ENCODE results near the gene ZNF513. TPM values are rescaled to one million over a fixed set of nuclear protein-coding genes. Genes with fewer than 3 reads are reported as not detected.

ZNF513 gene
- total and polyA plus RNA-seq, 8 donors: 12.8 to 18.8 (median 16.4) TPM

DNA sequence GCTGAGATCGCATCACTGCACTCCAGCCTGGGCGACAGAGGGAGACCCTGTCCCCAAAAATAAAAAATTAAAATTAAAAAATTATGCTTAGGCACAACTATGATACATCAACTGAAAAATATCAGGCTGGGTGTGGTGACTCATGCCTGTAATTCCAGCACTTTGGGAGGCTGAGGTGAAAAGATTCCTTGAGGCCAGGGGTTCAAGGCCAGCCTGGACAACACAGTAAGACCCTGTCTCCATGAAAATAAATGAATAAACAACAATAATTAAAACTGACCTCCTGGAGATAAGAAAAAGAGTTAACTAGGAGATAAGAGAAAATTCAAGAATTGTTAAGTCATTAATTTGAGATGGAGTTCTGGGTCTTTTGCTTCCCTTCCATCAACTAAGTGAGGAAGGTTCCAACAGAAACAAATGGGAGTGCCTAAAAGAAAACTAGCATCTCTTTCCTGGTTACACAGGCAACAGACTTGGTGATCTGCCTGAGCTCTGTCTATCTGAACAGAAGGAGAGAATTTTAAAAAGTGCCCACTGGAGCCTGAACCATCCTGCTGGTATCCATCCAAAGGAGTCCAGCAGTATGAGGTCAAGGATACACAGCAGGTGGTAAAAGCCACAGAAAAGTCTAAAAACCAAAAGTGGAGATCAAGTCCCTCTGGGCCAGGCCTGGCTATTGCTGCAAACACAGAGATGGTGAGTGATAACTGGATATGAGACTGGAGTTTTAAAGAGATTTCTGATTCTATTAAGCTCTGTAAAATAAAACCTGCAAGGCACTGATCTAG lies 20.0 kb upstream of the ZNF513 start:
- peaks cover 0 to 6% of the 10 kb centered on the region in 2 donors for H3K36me3 ChIP-seq
- H3K9me3 ChIP-seq: no peaks in the 10 kb centered on the region
- intact Hi-C loops (cut with DNase I): no loop called here
- no peak overlapping the region for H3K4me3 ChIP-seq
- H3K27ac ChIP-seq: no peak overlapping the region
- H3K27me3 ChIP-seq: no peaks in the 10 kb centered on the region
- no peaks in the 10 kb centered on the region for H3K4me1 ChIP-seq
- no peak for DNase-seq
- TF ChIP-seq, protein P1, sequence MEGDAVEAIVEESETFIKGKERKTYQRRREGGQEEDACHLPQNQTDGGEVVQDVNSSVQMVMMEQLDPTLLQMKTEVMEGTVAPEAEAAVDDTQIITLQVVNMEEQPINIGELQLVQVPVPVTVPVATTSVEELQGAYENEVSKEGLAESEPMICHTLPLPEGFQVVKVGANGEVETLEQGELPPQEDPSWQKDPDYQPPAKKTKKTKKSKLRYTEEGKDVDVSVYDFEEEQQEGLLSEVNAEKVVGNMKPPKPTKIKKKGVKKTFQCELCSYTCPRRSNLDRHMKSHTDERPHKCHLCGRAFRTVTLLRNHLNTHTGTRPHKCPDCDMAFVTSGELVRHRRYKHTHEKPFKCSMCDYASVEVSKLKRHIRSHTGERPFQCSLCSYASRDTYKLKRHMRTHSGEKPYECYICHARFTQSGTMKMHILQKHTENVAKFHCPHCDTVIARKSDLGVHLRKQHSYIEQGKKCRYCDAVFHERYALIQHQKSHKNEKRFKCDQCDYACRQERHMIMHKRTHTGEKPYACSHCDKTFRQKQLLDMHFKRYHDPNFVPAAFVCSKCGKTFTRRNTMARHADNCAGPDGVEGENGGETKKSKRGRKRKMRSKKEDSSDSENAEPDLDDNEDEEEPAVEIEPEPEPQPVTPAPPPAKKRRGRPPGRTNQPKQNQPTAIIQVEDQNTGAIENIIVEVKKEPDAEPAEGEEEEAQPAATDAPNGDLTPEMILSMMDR (IDR thresholded peaks at IDR 0.05): no peak
- ATAC-seq: no peak

DNA sequence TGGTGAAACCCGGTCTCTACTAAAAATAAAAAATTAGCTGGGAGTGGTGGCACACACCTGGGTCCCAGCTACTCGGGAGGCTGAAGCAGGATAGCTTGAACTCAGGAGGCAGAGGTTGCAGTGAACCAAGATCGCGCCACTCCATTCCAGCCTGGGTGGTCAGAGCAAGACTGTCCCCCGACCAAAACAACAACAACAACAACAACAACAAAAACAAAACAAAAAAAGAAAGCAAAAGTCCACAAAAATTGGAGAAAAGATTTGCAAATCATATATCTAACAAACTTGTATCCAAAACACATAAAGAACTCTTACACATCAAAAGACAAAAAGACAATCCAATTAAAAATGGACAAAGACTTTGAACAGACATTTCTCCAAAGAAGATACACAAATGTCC lies 18.4 kb upstream of the ZNF513 start:
- ATAC-seq (no peak), DNase-seq (no peak)
- Histone ChIP-seq H3K4me3 (no peak overlapping the region), H3K9me3 (no peaks in the 10 kb centered on the region), H3K27me3 (no peaks in the 10 kb centered on the region), H3K36me3 (no peaks in the 10 kb centered on the region), H3K4me1 (no peaks in the 10 kb centered on the region), H3K27ac (no peak overlapping the region)
- intact Hi-C loops (cut with DNase I): no loop called here
- TF ChIP-seq, protein P1 (IDR thresholded peaks at IDR 0.05): no peak

- Histone ChIP-seq H3K36me3 (peaks cover 0 to 17% of the 10 kb centered on the region in 2 donors), H3K4me1 (no peaks in the 10 kb centered on the region), H3K9me3 (no peaks in the 10 kb centered on the region), H3K27ac (no peak overlapping the region), H3K4me3 (no peak overlapping the region), H3K27me3 (no peaks in the 10 kb centered on the region)
- peak in 1 of 4 donors; percentile 70 for DNase-seq
- TF ChIP-seq, protein P1 (IDR thresholded peaks at IDR 0.05): no peak
- intact Hi-C loops (cut with DNase I): no loop called here
- ATAC-seq: no peak
Measured at GRCh38 chr2:27393225-27393624, 12.7 kb upstream of the ZNF513 start.

- intact Hi-C loops (cut with DNase I): no loop called here
- ATAC-seq: no peak
- Histone ChIP-seq H3K27ac (no peak overlapping the region), H3K4me3 (no peak overlapping the region), H3K9me3 (no peaks in the 10 kb centered on the region), H3K4me1 (no peaks in the 10 kb centered on the region), H3K27me3 (no peaks in the 10 kb centered on the region), H3K36me3 (peaks cover 0 to 26% of the 10 kb centered on the region in 2 donors)
- no peak for DNase-seq
- TF ChIP-seq, protein P1 (IDR thresholded peaks at IDR 0.05): no peak
Measured at GRCh38 chr2:27390822-27391679, 10.5 kb upstream of the ZNF513 start.

GRCh38 chr2:27381577-27382181 lies 1.1 kb upstream of the ZNF513 start:
- Histone ChIP-seq H3K36me3 (peaks cover 3 to 78% of the 10 kb centered on the region in 2 donors), H3K27me3 (no peaks in the 10 kb centered on the region)
- intact Hi-C loops (cut with DNase I): no loop called here

More at GRCh38 chr2:27381577-27382181, 1.1 kb upstream of the ZNF513 start:
- H3K9me3 ChIP-seq: no peaks in the 10 kb centered on the region
- ATAC-seq (no peak), DNase-seq (no peak)
- H3K27ac ChIP-seq: peak overlapping the region in 1 of 2 donors; percentile 89
- no peak overlapping the region for H3K4me3 ChIP-seq
- H3K4me1 ChIP-seq: peaks cover 7 to 28% of the 10 kb centered on the region in 2 donors
- TF ChIP-seq, protein P1 (IDR thresholded peaks at IDR 0.05): no peak

Data from left lung (tissue), 10 donors.